ENCODE measurements around the gene ZNF738.

ZNF738 gene

DNA sequence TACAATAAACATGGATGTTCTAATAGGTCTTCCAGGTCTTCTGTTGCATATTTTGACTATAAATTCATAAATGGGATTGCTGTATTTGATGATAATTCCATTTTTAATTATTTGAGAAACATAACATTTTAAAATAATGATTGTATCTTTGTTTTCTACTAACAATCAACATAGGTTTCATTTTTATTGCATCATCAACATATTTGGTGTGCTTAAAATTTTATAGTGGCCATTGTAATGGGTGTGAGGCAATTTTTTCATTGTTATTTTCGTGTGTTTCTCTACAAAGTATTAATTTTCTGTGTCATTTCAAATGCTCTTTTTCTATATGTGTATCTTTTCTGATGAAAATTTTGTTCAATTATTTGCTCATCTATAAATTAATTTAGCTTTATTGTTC, 51.4 kb downstream of the ZNF738 start:
- TF ChIP-seq CTCF (IDR thresholded peaks at IDR 0.05; ENCODE audit: control insufficient read depth, insufficient read depth, low read depth, low read length, missing control alignments): no peak
- DNase-seq (ENCODE audit: low read depth): no peak

GRCh38 chr19:21422244-21422643, 63.4 kb downstream of the ZNF738 start:
- no peak overlapping the region for H3K4me3 ChIP-seq (ENCODE audit: control insufficient read depth, low read depth, low read length)
- TF ChIP-seq CTCF (IDR thresholded peaks at IDR 0.05; ENCODE audit: control insufficient read depth, insufficient read depth, low read depth, low read length, missing control alignments): no peak
- DNase-seq (ENCODE audit: low read depth): no peak

More for the DNA sequence above, 51.4 kb downstream of the ZNF738 start:
- H3K4me3 ChIP-seq (ENCODE audit: control insufficient read depth, low read depth, low read length): no peak overlapping the region

DNA sequence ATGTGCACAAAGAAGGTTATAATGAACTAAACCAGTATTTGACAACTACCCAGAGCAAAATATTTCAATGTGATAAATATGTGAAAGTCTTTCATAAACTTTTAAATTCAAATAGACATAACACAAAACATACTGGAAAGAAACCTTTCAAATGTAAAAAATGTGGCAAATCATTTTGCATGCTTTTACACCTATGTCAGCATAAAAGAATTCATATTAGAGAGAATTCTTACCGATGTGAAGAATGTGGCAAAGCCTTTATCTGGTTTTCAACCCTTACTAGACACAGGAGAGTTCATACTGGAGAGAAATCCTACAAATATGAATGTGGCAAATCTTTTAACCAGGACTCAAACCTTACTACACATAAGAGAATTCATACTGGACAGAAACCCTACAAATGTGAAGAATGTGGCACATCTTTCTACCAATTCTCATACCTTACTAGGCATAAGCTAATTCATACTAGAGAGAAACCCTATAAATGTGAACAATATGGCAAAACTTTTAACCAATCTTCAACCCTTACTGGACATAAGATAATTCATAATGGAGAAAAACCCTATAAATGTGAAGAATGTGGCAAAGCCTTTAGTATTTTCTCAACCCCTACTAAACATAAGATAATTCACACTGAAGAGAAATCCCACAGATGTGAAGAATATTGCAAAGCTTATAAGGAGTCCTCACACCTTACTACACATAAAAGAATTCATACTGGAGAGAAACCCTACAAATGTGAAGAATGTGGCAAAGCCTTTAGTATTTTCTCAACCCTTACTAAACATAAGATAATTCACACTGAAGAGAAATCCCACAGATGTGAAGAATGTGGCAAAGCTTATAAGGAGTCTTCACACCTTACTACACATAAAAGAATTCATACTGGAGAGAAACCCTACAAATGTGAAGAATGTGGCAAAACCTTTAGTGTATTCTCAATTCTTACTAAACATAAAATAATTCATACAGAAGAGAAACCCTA, 64.5 kb downstream of the ZNF738 start:
- no peak overlapping the region for H3K4me3 ChIP-seq (ENCODE audit: control insufficient read depth, low read depth, low read length)
- TF ChIP-seq CTCF (IDR thresholded peaks at IDR 0.05; ENCODE audit: control insufficient read depth, insufficient read depth, low read depth, low read length, missing control alignments): no peak

More for the DNA sequence above, 64.5 kb downstream of the ZNF738 start:
- no peak for DNase-seq (ENCODE audit: low read depth)
